Activated naive CD4-positive, alpha-beta T cell treated with anti-CD3 and anti-CD28 coated beads for 36 hours (primary cell): Measurements from ENCODE around the gene MRGPRF. TPM values are rescaled to one million over a fixed set of nuclear protein-coding genes. Genes with fewer than 3 reads are reported as not detected.
A peak's percentile ranks its signal among the peaks of the same experiment; 100 is the strongest.

Experiments
- CTCF ChIA-PET: fragments of 350-600 bp; sonication (Branson Sonifier 250); formaldehyde crosslinking; loops from one replicate; lab custom pipeline; 2021; ENCODE audit warnings: antibody characterized with exemption; lab: Charles Lee
- DNase-seq: peaks from one replicate; pipeline ENCODE4 v3.0.0-alpha.2; 2020
- H3K27ac Mint-ChIP-seq: one replicate; pipeline ENCODE4 v1.8.0; 2021; ENCODE audit warnings: mild to moderate bottlenecking, mixed read lengths
- H3K27me3 Mint-ChIP-seq: one replicate; pipeline ENCODE4 v1.8.0; 2021; ENCODE audit warnings: low read depth, mixed read lengths
- H3K36me3 Mint-ChIP-seq: one replicate; pipeline ENCODE4 v1.8.0; 2021; ENCODE audit warnings: low read depth, mixed read lengths
- H3K4me1 Mint-ChIP-seq: one replicate; pipeline ENCODE4 v1.8.0; 2021; ENCODE audit warnings: low read depth, mixed read lengths
- H3K4me3 Mint-ChIP-seq: one replicate; pipeline ENCODE4 v1.8.0; 2021; ENCODE audit warnings: mild to moderate bottlenecking, moderate library complexity, mixed read lengths
- H3K9me3 Mint-ChIP-seq: one replicate; pipeline ENCODE4 v1.8.0; 2021; ENCODE audit warnings: mixed read lengths
- intact Hi-C: fragments of 100-400 bp; cut with micrococcal nuclease; formaldehyde crosslinking; loops from one replicate; pipeline ENCODE4 v1.15.1; 2023
- total RNA-seq, 2 experiments: library from RNA; stranded (reverse); gene quantifications; one replicate each; pipeline ENCODE4 v1.2.3, GENCODE V29; 2021

Gene MRGPRF
- total RNA-seq, 2 experiments from 2014 or later, result not detected

GRCh38 chr11:69055212-69055586, 42.2 kb upstream of the MRGPRF start:
- Mint-ChIP-seq H3K27me3 (no peaks in the 10 kb centered on the region), H3K36me3 (no peaks in the 10 kb centered on the region), H3K4me3 (no peak overlapping the region), H3K9me3 (no peaks in the 10 kb centered on the region), H3K27ac (no peak overlapping the region), H3K4me1 (peaks cover 2% of the 10 kb centered on the region)
- intact Hi-C loops, result no loop called here
- CTCF ChIA-PET, result no interaction called here
- DNase-seq, result no peak

- DNase-seq, result no peak
- no peaks in the 10 kb centered on the region for H3K9me3 Mint-ChIP-seq
- intact Hi-C loops, result no loop called here
- no peaks in the 10 kb centered on the region for H3K36me3 Mint-ChIP-seq
- peaks cover 6% of the 10 kb centered on the region for H3K4me1 Mint-ChIP-seq
- no peaks in the 10 kb centered on the region for H3K27me3 Mint-ChIP-seq
- no peak overlapping the region for H3K4me3 Mint-ChIP-seq
- H3K27ac Mint-ChIP-seq, result no peak overlapping the region
- CTCF ChIA-PET, result no interaction called here
These were observed 41.6 kb upstream of the MRGPRF start for GRCh38 chr11:69054397-69055211.

GRCh38 chr11:69053546-69054396, 40.7 kb upstream of the MRGPRF start:
- Mint-ChIP-seq H3K27ac (no peak overlapping the region), H3K9me3 (no peaks in the 10 kb centered on the region), H3K4me3 (no peak overlapping the region), H3K4me1 (peaks cover 7% of the 10 kb centered on the region), H3K27me3 (no peaks in the 10 kb centered on the region), H3K36me3 (no peaks in the 10 kb centered on the region)
- no peak for DNase-seq
- CTCF ChIA-PET, result no interaction called here
- intact Hi-C loops, result no loop called here

GRCh38 chr11:69053169-69053477, 40.1 kb upstream of the MRGPRF start:
- H3K27me3 Mint-ChIP-seq, result no peaks in the 10 kb centered on the region
- no peak overlapping the region for H3K27ac Mint-ChIP-seq
- no peak for DNase-seq
- H3K9me3 Mint-ChIP-seq, result no peaks in the 10 kb centered on the region
- no peaks in the 10 kb centered on the region for H3K36me3 Mint-ChIP-seq
- no peak overlapping the region for H3K4me3 Mint-ChIP-seq
- intact Hi-C loops, result no loop called here
- CTCF ChIA-PET, result interaction anchor here (1.0 kb wide), 1 partner anchor 9 kb away, joined by 4 read pairs; no protein-coding TSS in a partner anchor
- peaks cover 11% of the 10 kb centered on the region for H3K4me1 Mint-ChIP-seq

GRCh38 chr11:69052343-69053168, 39.5 kb upstream of the MRGPRF start:
- intact Hi-C loops, result no loop called here
- Mint-ChIP-seq H3K4me3 (no peak overlapping the region), H3K36me3 (no peaks in the 10 kb centered on the region), H3K4me1 (peaks cover 14% of the 10 kb centered on the region), H3K27ac (no peak overlapping the region), H3K27me3 (no peaks in the 10 kb centered on the region), H3K9me3 (no peaks in the 10 kb centered on the region)
- CTCF ChIA-PET, result interaction anchor here (1.0 kb wide), 1 partner anchor 8 kb away, joined by 4 read pairs; no protein-coding TSS in a partner anchor
- no peak for DNase-seq

GRCh38 chr11:69051381-69052342, 38.6 kb upstream of the MRGPRF start:
- Mint-ChIP-seq H3K4me1 (peaks cover 16% of the 10 kb centered on the region), H3K36me3 (no peaks in the 10 kb centered on the region), H3K4me3 (no peak overlapping the region), H3K27me3 (no peaks in the 10 kb centered on the region), H3K9me3 (no peaks in the 10 kb centered on the region), H3K27ac (no peak overlapping the region)
- intact Hi-C loops, result no loop called here
- DNase-seq, result no peak
- CTCF ChIA-PET, result no interaction called here

- H3K27ac Mint-ChIP-seq, result no peak overlapping the region
- CTCF ChIA-PET, result no interaction called here
- no peaks in the 10 kb centered on the region for H3K36me3 Mint-ChIP-seq
- no peaks in the 10 kb centered on the region for H3K9me3 Mint-ChIP-seq
- no peak for DNase-seq
- intact Hi-C loops, result no loop called here
- H3K4me3 Mint-ChIP-seq, result peak overlapping the region; percentile 15
- no peaks in the 10 kb centered on the region for H3K27me3 Mint-ChIP-seq
- peaks cover 16% of the 10 kb centered on the region for H3K4me1 Mint-ChIP-seq
These were observed 37.7 kb upstream of the MRGPRF start for GRCh38 chr11:69050592-69051380.

GRCh38 chr11:69049490-69049867, 36.4 kb upstream of the MRGPRF start:
- no peaks in the 10 kb centered on the region for H3K36me3 Mint-ChIP-seq
- peak overlapping the region; percentile 72 for H3K4me3 Mint-ChIP-seq
- intact Hi-C loops, result loop anchor here (2.0 to 5.0 kb wide), 3 partner anchors 211 to 1153 kb away; partner anchors contain the start of genes FADD and PPP6R3
- H3K9me3 Mint-ChIP-seq, result no peaks in the 10 kb centered on the region
- H3K4me1 Mint-ChIP-seq, result peaks cover 16% of the 10 kb centered on the region
- peak; percentile 43 for DNase-seq
- CTCF ChIA-PET, result no interaction called here
- H3K27me3 Mint-ChIP-seq, result no peaks in the 10 kb centered on the region
- H3K27ac Mint-ChIP-seq, result peak overlapping the region; percentile 66

GRCh38 chr11:69048694-69049489, 35.8 kb upstream of the MRGPRF start, which contains the start of gene TPCN2:
TPCN2 (plus strand) TSS chr11:69048932; CDS start chr11:69048998, 66 bp downstream.
- peaks cover 16% of the 10 kb centered on the region for H3K4me1 Mint-ChIP-seq
- peak; percentile 90 for DNase-seq
- CTCF ChIA-PET, result no interaction called here
- H3K4me3 Mint-ChIP-seq, result peak within 1 kb of the TSS; percentile 72
- no peaks in the 10 kb centered on the region for H3K9me3 Mint-ChIP-seq
- no peaks in the 10 kb centered on the region for H3K27me3 Mint-ChIP-seq
- H3K36me3 Mint-ChIP-seq, result no peaks in the 10 kb centered on the region
- intact Hi-C loops, result loop anchor here (1.0 to 5.0 kb wide), 5 partner anchors 146 to 1153 kb away; partner anchors contain the start of genes FADD, IGHMBP2, MRPL21 and PPP6R3
- H3K27ac Mint-ChIP-seq, result peak within 1 kb of the TSS; percentile 66

- intact Hi-C loops, result loop anchor here (1.0 to 5.0 kb wide), 5 partner anchors 145 to 1154 kb away; partner anchors contain the start of genes FADD, IGHMBP2, MRPL21 and PPP6R3
- Mint-ChIP-seq H3K27me3 (no peaks in the 10 kb centered on the region), H3K27ac (no peak overlapping the region), H3K4me3 (peak overlapping the region; percentile 63), H3K36me3 (no peaks in the 10 kb centered on the region), H3K9me3 (no peaks in the 10 kb centered on the region), H3K4me1 (peaks cover 16% of the 10 kb centered on the region)
- CTCF ChIA-PET, result no interaction called here
- DNase-seq, result no peak
These were observed 35.1 kb upstream of the MRGPRF start for GRCh38 chr11:69048031-69048693.
